GM20000 (cell line): ENCODE results near the gene FARP1.

ENCODE experiments used
- DNase-seq: peaks from one replicate; pipeline ENCODE4 v3.0.0; 2012; ENCODE audit warnings: low spot score
- CTCF ChIP-seq: IDR thresholded peaks from 2 replicates; pipeline ENCODE4 v1.5.1; 2012; ENCODE audit warnings: mild to moderate bottlenecking, control low read depth; ENCODE audit errors: extremely low read depth, missing control alignments

The FARP1 gene

GRCh38 chr13:98496479-98496791 lies 353.5 kb downstream of the FARP1 start:
- no peak for DNase-seq
- no peak for TF ChIP-seq CTCF

GRCh38 chr13:98496966-98497365 lies 354.1 kb downstream of the FARP1 start:
- no peak for TF ChIP-seq CTCF
- DNase-seq = no peak

- no peak for TF ChIP-seq CTCF
- peak; percentile 68 for DNase-seq
These were observed 358.1 kb downstream of the FARP1 start for GRCh38 chr13:98500963-98501421.

GRCh38 chr13:98503175-98504028 lies 360.5 kb downstream of the FARP1 start:
- no peak for DNase-seq

GRCh38 chr13:98504029-98504351 lies 361.1 kb downstream of the FARP1 start:
- DNase-seq = no peak
- TF ChIP-seq CTCF = no peak

More at GRCh38 chr13:98503175-98504028, 360.5 kb downstream of the FARP1 start:
- TF ChIP-seq CTCF = no peak

GRCh38 chr13:98504371-98504963 lies 361.6 kb downstream of the FARP1 start:
- TF ChIP-seq CTCF = no peak
- DNase-seq = peak; percentile 55
